Left lung (tissue), 10 donors: ENCODE data around the gene SLC9A1. TPM values are rescaled to one million over a fixed set of nuclear protein-coding genes. Genes with fewer than 3 reads are reported as not detected.

Experiments used
- ATAC-seq: fragments of 200-7000 bp; cut with Tn5 transposase; one replicate; pipeline ENCODE4 v1.9.1; 2020; ENCODE audit warnings: moderate library complexity
- DNase-seq, 4 donors: peaks; one replicate each; pipeline ENCODE4 v3.0.0-alpha.2; 2013 to 2020
- H3K27ac ChIP-seq, 2 donors: fragments of 200-600 bp; sonication (generic) in 1 of 2; one replicate each; pipeline versions ENCODE4 v1.5.0 to v1.8.0; 2020 to 2021
- H3K27me3 ChIP-seq, 2 donors: fragments of 200-600 bp; sonication (generic) in 1 of 2; one replicate each; pipeline versions ENCODE4 v1.5.0 to v1.8.0; 2020 to 2021
- H3K36me3 ChIP-seq, 2 donors: fragments of 200-600 bp; sonication (generic) in 1 of 2; one replicate each; pipeline versions ENCODE4 v1.5.0 to v1.8.0; 2020 to 2021
- H3K4me1 ChIP-seq, 2 donors: fragments of 200-600 bp; one replicate each; pipeline ENCODE4 v1.8.0; 2021
- H3K4me3 ChIP-seq, 2 donors: fragments of 200-600 bp; sonication (generic) in 1 of 2; one replicate each; pipeline versions ENCODE4 v1.5.0 to v1.8.0; 2020 to 2021; ENCODE audit warnings: mild to moderate bottlenecking in 1 of 2
- H3K9me3 ChIP-seq, 2 donors: fragments of 200-600 bp; sonication (generic) in 1 of 2; one replicate each; pipeline versions ENCODE4 v1.5.0 to v1.8.0; 2020 to 2021
- CTCF ChIP-seq, 2 donors: fragments of 200-600 bp; sonication (generic) in 1 of 2; IDR thresholded peaks; one replicate each; pipeline versions ENCODE4 v1.5.0 to v1.8.0; 2021; ENCODE audit warnings: antibody characterized with exemption in 2 of 2
- intact Hi-C, 2 donors: fragments of 100-400 bp; cut with DNase I; formaldehyde crosslinking; loops; one replicate each; pipeline versions ENCODE4 v1.11.2 to v1.14.2; 2022
- polyA plus RNA-seq, 6 donors: library from polyadenylated mRNA; unstranded; fragments of 120-200 nt; gene quantifications; one replicate each; pipeline ENCODE4 v1.2.1, GENCODE V29; 2013; ENCODE audit not compliant: insufficient read length in 6 of 6
- total RNA-seq, 2 donors: library from RNA; stranded (reverse); fragmentation: NEBNext Ultra II Directional; extraction: Animal tissue kit (Norgen Biotek cat#: 25700); gene quantifications; one replicate each; pipeline ENCODE4 v1.2.1, GENCODE V29; 2021
- donor health status: DM: no; HTN: yes; CAD: no.
- donor health status: DM: no; HTN: no; CAD: no.

SLC9A1 gene
- total and polyA plus RNA-seq, 8 donors = 16.0 to 63.8 (median 20.4) TPM

DNA sequence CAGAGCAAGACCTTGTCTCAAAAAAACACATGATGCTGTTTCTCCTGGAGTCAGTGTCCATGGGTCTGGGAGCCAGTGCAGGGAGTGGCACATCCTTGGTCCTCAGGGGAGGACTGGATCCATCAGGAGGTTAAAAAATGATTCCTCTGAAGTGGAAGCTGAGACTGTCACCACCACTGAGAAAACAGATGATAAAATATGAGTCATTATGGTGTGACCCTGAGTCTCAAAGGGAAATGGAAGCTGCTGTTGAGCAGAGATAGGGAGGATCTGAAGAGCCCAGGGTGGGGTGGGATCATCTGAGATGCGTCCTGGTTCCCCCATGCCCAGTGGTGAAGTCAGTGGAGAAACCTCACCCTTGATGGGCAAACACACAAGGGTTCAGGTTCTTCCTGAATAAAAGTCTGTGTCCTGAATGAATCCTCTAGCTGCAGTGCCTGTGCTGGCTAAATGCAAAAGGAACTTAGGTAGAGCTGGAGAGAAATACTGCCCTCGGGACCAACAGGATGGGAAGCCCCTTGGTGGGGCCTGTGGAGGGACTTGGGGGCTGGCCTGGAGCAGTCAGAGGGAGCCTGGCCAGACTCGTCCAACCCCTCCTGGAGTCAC is 80.6 kb downstream of the SLC9A1 start:
- no peak overlapping the region for H3K4me3 ChIP-seq
- no peak overlapping the region for H3K27ac ChIP-seq
- intact Hi-C loops = no loop called here
- H3K4me1 ChIP-seq = no peaks in the 10 kb centered on the region
- no peak for DNase-seq
- no peaks in the 10 kb centered on the region for H3K9me3 ChIP-seq
- H3K36me3 ChIP-seq = no peaks in the 10 kb centered on the region
- ATAC-seq = peak; percentile 31
- no peaks in the 10 kb centered on the region for H3K27me3 ChIP-seq
- no peak for TF ChIP-seq CTCF (IDR thresholded peaks at IDR 0.05)

DNA sequence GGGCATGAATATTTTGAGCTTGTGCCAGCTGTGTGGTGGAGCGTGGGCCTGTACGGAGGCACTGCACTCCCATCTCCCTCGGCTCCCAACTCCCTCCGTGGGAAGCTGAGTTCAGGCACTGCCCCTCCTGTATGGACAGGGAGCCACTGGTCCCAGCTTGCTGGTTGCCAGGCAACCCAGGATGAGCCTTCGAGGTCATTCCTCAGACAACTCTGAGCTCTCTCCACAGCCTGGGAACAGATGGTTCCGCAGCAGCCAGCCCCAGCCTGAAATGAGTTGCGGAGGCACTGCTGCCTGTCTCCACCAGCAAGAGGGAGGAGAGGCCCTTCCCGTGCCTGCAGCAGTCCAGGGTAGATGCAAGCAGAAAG is 83.9 kb downstream of the SLC9A1 start:
- H3K27me3 ChIP-seq = no peaks in the 10 kb centered on the region
- no peaks in the 10 kb centered on the region for H3K9me3 ChIP-seq
- TF ChIP-seq CTCF (IDR thresholded peaks at IDR 0.05) = no peak
- peak in 1 of 4 donors; percentile 41 for DNase-seq
- ATAC-seq = peak; percentile 25
- H3K4me3 ChIP-seq = no peak overlapping the region
- intact Hi-C loops = no loop called here
- no peaks in the 10 kb centered on the region for H3K4me1 ChIP-seq
- H3K36me3 ChIP-seq = no peaks in the 10 kb centered on the region
- H3K27ac ChIP-seq = no peak overlapping the region

- ATAC-seq = no peak
- no peak overlapping the region for H3K27ac ChIP-seq
- intact Hi-C loops = no loop called here
Observed at GRCh38 chr1:27070390-27071048, 84.4 kb downstream of the SLC9A1 start.

DNA sequence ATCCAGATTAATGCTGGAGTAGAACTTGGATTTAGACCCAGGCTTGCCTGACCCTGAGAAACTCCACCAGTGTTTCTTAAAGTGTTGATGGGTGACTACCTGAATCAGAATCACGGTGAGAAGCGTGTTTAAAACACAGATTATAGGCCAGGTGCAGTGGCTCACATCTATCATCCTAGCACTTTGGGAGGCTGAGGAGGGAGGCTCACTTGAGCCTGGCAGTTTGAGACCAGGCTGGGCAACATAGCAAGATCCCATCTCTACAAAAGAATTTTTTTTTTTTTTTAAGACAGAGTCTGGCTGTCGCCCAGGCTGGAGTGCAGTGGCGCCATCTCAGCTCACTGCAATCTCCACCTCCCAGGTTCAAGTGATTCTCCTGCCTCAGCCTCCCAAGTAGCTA is 86.0 kb downstream of the SLC9A1 start:
- H3K4me3 ChIP-seq = no peak overlapping the region
- DNase-seq = no peak
- no peak overlapping the region for H3K27ac ChIP-seq
- H3K9me3 ChIP-seq = no peaks in the 10 kb centered on the region
- intact Hi-C loops = no loop called here
- H3K4me1 ChIP-seq = no peaks in the 10 kb centered on the region
- ATAC-seq = no peak
- no peak for TF ChIP-seq CTCF (IDR thresholded peaks at IDR 0.05)
- H3K36me3 ChIP-seq = no peaks in the 10 kb centered on the region
- no peaks in the 10 kb centered on the region for H3K27me3 ChIP-seq

More at GRCh38 chr1:27070390-27071048, 84.4 kb downstream of the SLC9A1 start:
- TF ChIP-seq CTCF (IDR thresholded peaks at IDR 0.05) = no peak
- DNase-seq = no peak
- Histone ChIP-seq H3K27me3 (no peaks in the 10 kb centered on the region), H3K9me3 (no peaks in the 10 kb centered on the region), H3K4me3 (no peak overlapping the region), H3K4me1 (no peaks in the 10 kb centered on the region), H3K36me3 (no peaks in the 10 kb centered on the region)

DNA sequence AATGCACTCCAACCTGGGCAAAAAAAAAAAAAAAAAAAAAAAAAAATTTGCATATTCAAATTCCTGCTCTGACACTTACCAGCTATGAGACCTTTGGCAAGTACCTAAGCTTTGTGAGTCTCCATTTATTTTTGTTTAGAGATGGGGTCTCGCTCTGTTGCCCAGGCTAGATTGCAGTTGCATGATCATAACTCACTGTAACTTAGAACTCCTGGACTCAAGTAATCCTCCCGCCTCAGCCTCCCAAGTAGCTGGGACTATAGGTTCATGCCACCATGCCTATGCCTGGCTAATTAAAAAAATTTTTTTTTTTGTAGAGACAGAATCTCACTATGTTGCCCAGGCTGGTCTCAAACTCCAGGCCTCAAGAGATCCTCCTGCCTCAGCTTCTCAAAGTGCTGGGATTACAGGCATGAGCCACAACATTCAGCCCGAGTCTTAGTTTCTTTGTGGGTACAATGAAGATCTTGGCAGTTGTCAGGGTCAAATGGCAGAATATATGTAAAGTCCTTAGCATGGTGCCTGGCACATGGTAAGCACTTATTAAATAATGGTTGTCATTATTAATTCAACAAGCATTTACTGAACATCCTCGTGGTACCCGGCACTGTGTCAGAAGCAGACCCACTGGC is 88.8 kb downstream of the SLC9A1 start:
- TF ChIP-seq CTCF (IDR thresholded peaks at IDR 0.05) = no peak
- no peaks in the 10 kb centered on the region for H3K36me3 ChIP-seq
- intact Hi-C loops = no loop called here
- H3K27me3 ChIP-seq = no peaks in the 10 kb centered on the region
- no peak overlapping the region for H3K27ac ChIP-seq
- no peak for DNase-seq
- H3K4me3 ChIP-seq = no peak overlapping the region
- H3K4me1 ChIP-seq = no peaks in the 10 kb centered on the region
- H3K9me3 ChIP-seq = no peaks in the 10 kb centered on the region
- no peak for ATAC-seq
